Vagina (tissue), 2 donors: Measurements from ENCODE around the gene FBXL17.

Source experiments
- CTCF ChIP-seq, 3 experiments: fragments of 450-650 bp in 2 of 3; fragments of 200-600 bp in 1 of 3; sonication (generic) in 1 of 3; IDR thresholded peaks; one replicate each; pipeline ENCODE4 v1.5.1; 2017 to 2019; ENCODE audit warnings: antibody characterized with exemption in 3 of 3, mild to moderate bottlenecking in 2 of 3, moderate library complexity in 2 of 3
- POLR2A ChIP-seq, 2 donors: fragments of 450-650 bp; IDR thresholded peaks; one replicate each; pipeline ENCODE4 v1.6.1; 2017; ENCODE audit warnings: antibody characterized with exemption in 2 of 2, mild to moderate bottlenecking in 2 of 2, moderate library complexity in 2 of 2

GRCh38 chr5:108078882-108079281 lies 303.0 kb downstream of the FBXL17 start:
- no peak for TF ChIP-seq POLR2A (IDR thresholded peaks at IDR 0.05)
- TF ChIP-seq CTCF (IDR thresholded peaks at IDR 0.05), result no peak
